Activated CD8-positive, alpha-beta memory T cell treated with anti-CD3 and anti-CD28 coated beads for 24 hours (primary cell): Measurements from ENCODE around the gene PNMA6E.
A peak's percentile ranks its signal among the peaks of the same experiment; 100 is the strongest.
"Not testable (repeated sequence)": the region's sequence is repeated elsewhere in the genome, so short reads cannot be mapped to it uniquely, and the experiment has no call there.

Experiments used
- DNase-seq: peaks from one replicate; pipeline ENCODE4 v3.0.0-alpha.2; 2020

The PNMA6E gene

GRCh38 chrX:153407736-153408135 is 6.6 kb upstream of the PNMA6E start:
- DNase-seq = no peak

GRCh38 chrX:153406903-153407302 is 5.8 kb upstream of the PNMA6E start:
- DNase-seq = no peak

GRCh38 chrX:153406011-153406410 is 4.9 kb upstream of the PNMA6E start:
- DNase-seq = no peak

- DNase-seq = no peak
These were observed 4.3 kb upstream of the PNMA6E start for GRCh38 chrX:153405426-153405825.

- not testable (repeated sequence) for DNase-seq
These were observed 3.2 kb upstream of the PNMA6E start for GRCh38 chrX:153404333-153404732.

GRCh38 chrX:153400146-153401132 is 711 bp downstream of the PNMA6E start:
- peak; percentile 78 for DNase-seq

- DNase-seq = no peak
These were observed 2.7 kb downstream of the PNMA6E start for GRCh38 chrX:153398275-153398960.

- DNase-seq = no peak
These were observed 3.7 kb downstream of the PNMA6E start for GRCh38 chrX:153397256-153397960.

GRCh38 chrX:153396320-153397195 is 4.6 kb downstream of the PNMA6E start:
- DNase-seq = no peak

GRCh38 chrX:153395613-153396319 is 5.4 kb downstream of the PNMA6E start:
- DNase-seq = no peak

- DNase-seq = no peak
These were observed 6.5 kb downstream of the PNMA6E start for GRCh38 chrX:153394612-153395011.

- no peak for DNase-seq
These were observed 8.4 kb downstream of the PNMA6E start for GRCh38 chrX:153392642-153393321.

- not testable (repeated sequence) for DNase-seq
These were observed 11.7 kb downstream of the PNMA6E start for GRCh38 chrX:153389460-153389768.

- peak; percentile 53 for DNase-seq
These were observed 12.3 kb downstream of the PNMA6E start for GRCh38 chrX:153388722-153389459.

- DNase-seq = peak; percentile 47
These were observed 13.0 kb downstream of the PNMA6E start for GRCh38 chrX:153387987-153388721.

GRCh38 chrX:153387345-153387744 is 13.8 kb downstream of the PNMA6E start:
- no peak for DNase-seq

- no peak for DNase-seq
These were observed 15.1 kb downstream of the PNMA6E start for GRCh38 chrX:153386097-153386496.

- not testable (repeated sequence) for DNase-seq
These were observed 16.2 kb downstream of the PNMA6E start for GRCh38 chrX:153384973-153385372.

- no peak for DNase-seq
These were observed 16.8 kb downstream of the PNMA6E start for GRCh38 chrX:153384390-153384789.
